Measurements from ENCODE around the gene LAX1. TPM values are rescaled to one million over a fixed set of nuclear protein-coding genes. Genes with fewer than 3 reads are reported as not detected.

The LAX1 gene
- total and polyA plus RNA-seq, 2 experiments from 2014 or later: not detected

DNA sequence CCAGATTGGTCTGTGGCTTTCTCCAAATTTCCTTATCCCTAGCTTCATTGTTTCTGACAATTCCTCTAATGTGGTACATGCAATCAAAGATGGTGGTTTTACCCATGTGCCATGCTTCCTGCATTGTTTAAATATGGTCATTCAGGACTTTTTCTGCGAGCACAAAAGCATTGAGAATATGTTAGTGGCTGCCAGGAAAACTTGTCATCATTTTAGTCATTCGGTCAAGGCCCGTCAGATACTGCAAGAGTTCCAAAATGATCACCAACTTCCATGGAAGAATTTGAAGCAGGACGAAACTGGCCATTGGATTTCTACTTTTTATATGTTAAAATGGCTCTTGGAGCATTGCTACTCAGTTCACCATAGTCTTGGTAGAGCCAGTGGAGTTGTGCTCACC, 34.2 kb downstream of the LAX1 start:
- no peak for DNase-seq (ENCODE audit: low spot score)
- no peaks in the 10 kb centered on the region for H3K27me3 ChIP-seq
- H4K20me1 ChIP-seq (ENCODE audit: insufficient read depth, poor library complexity, severe bottlenecking): peaks cover 75% of the 10 kb centered on the region
- no peak overlapping the region for H3K4me3 ChIP-seq
- peaks cover 17% of the 10 kb centered on the region for H3K4me1 ChIP-seq (ENCODE audit: insufficient read depth)
- peaks cover 3% of the 10 kb centered on the region for H3K36me3 ChIP-seq (replicated peaks; ENCODE audit: insufficient read depth, low read depth)
- no peak overlapping the region for H3K27ac ChIP-seq
- H3K4me2 ChIP-seq: no peak overlapping the region
- H2AFZ ChIP-seq: no peak overlapping the region
- no peaks in the 10 kb centered on the region for H3K9me3 ChIP-seq (ENCODE audit: low read depth)
- peaks cover 83% of the 10 kb centered on the region for H3K79me2 ChIP-seq
- WGBS (ENCODE audit: low lambda C conversion rate, missing lambda C conversion rate): over 99% methylated on average over 4 of the region's 4 CpGs
- no peaks in the 10 kb centered on the region for H3K9me2 ChIP-seq (replicated peaks; ENCODE audit: insufficient read depth)
- TF ChIP-seq CTCF (IDR thresholded peaks at IDR 0.05; ENCODE audit: poor library complexity) (no peak), EZH2phosphoT487 (IDR thresholded peaks at IDR 0.05; ENCODE audit: low read depth, severe bottlenecking, unreplicated experiment) (no peak), EZH2 (IDR thresholded peaks at IDR 0.05; ENCODE audit: borderline replicate concordance) (no peak)

DNA sequence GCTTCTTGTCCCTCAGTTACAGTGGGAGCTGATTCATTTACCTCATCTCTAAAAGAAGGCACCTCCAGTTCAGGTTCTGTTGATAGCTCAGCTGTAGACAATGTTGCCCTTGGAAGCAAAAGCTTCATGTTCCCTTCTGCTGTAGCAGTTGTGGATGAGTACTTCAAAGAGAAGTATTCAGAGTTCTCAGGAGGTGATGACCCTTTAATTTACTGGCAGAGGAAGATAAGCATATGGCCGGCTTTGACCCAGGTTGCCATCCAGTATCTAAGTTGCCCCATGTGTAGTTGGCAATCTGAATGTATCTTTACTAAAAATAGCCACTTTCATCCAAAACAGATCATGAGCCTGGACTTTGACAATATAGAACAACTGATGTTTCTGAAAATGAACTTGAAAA, 35.0 kb downstream of the LAX1 start:
- 52% methylated on average over 1 of the region's 1 CpG for WGBS (ENCODE audit: low lambda C conversion rate, missing lambda C conversion rate)
- no peaks in the 10 kb centered on the region for H3K9me2 ChIP-seq (replicated peaks; ENCODE audit: insufficient read depth)
- peaks cover 15% of the 10 kb centered on the region for H3K4me1 ChIP-seq (ENCODE audit: insufficient read depth)
- TF ChIP-seq EZH2 (IDR thresholded peaks at IDR 0.05; ENCODE audit: borderline replicate concordance): no peak
- TF ChIP-seq EZH2phosphoT487 (IDR thresholded peaks at IDR 0.05; ENCODE audit: low read depth, severe bottlenecking, unreplicated experiment): no peak
- no peak for TF ChIP-seq CTCF (IDR thresholded peaks at IDR 0.05; ENCODE audit: poor library complexity)
- no peak overlapping the region for H3K27ac ChIP-seq
- peak overlapping the region; percentile 23 for H3K4me2 ChIP-seq
- H3K27me3 ChIP-seq: no peaks in the 10 kb centered on the region
- H4K20me1 ChIP-seq (ENCODE audit: insufficient read depth, poor library complexity, severe bottlenecking): peaks cover 83% of the 10 kb centered on the region
- H3K36me3 ChIP-seq (replicated peaks; ENCODE audit: insufficient read depth, low read depth): peaks cover 3% of the 10 kb centered on the region
- DNase-seq (ENCODE audit: low spot score): no peak
- H2AFZ ChIP-seq: no peak overlapping the region
- H3K4me3 ChIP-seq: no peak overlapping the region
- no peaks in the 10 kb centered on the region for H3K9me3 ChIP-seq (ENCODE audit: low read depth)
- peaks cover 91% of the 10 kb centered on the region for H3K79me2 ChIP-seq

DNA sequence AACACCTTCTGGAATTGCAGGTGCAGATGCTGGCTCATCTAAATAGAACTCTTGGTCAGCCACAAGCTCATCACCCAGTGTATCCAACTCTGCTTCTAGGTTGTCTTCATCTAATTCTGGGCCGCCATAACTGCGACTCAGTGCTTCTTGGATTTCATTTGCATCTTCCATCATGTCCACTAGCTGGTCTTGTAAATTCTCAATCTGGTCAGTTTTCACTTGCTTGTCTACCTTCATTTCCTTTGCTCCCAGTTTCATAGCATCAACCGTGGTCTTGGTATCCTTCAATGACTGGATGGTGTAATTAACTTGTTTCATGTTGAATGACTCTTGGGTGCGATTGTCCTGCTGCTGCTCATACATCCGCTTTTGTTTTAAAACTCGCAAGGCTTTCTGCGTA, 40.7 kb downstream of the LAX1 start:
- H3K9me3 ChIP-seq (ENCODE audit: low read depth): no peaks in the 10 kb centered on the region
- H3K27me3 ChIP-seq: no peaks in the 10 kb centered on the region
- no peak overlapping the region for H3K27ac ChIP-seq
- H3K79me2 ChIP-seq: peaks cover 100% of the 10 kb centered on the region
- no peaks in the 10 kb centered on the region for H3K9me2 ChIP-seq (replicated peaks; ENCODE audit: insufficient read depth)
- peaks cover 90% of the 10 kb centered on the region for H4K20me1 ChIP-seq (ENCODE audit: insufficient read depth, poor library complexity, severe bottlenecking)
- no peak for DNase-seq (ENCODE audit: low spot score)
- no peak overlapping the region for H3K4me3 ChIP-seq
- no peak overlapping the region for H3K4me2 ChIP-seq
- no peak for TF ChIP-seq EZH2 (IDR thresholded peaks at IDR 0.05; ENCODE audit: borderline replicate concordance)
- no peak for TF ChIP-seq CTCF (IDR thresholded peaks at IDR 0.05; ENCODE audit: poor library complexity)
- no peak for TF ChIP-seq EZH2phosphoT487 (IDR thresholded peaks at IDR 0.05; ENCODE audit: low read depth, severe bottlenecking, unreplicated experiment)
- H2AFZ ChIP-seq: no peak overlapping the region
- WGBS (ENCODE audit: low lambda C conversion rate, missing lambda C conversion rate): 96% methylated on average over 7 of the region's 7 CpGs
- no peaks in the 10 kb centered on the region for H3K4me1 ChIP-seq (ENCODE audit: insufficient read depth)
- no peaks in the 10 kb centered on the region for H3K36me3 ChIP-seq (replicated peaks; ENCODE audit: insufficient read depth, low read depth)

GRCh38 chr1:203807196-203807595, 42.2 kb downstream of the LAX1 start:
- H3K4me1 ChIP-seq (ENCODE audit: insufficient read depth): no peaks in the 10 kb centered on the region
- H4K20me1 ChIP-seq (ENCODE audit: insufficient read depth, poor library complexity, severe bottlenecking): peaks cover 88% of the 10 kb centered on the region
- no peak overlapping the region for H3K27ac ChIP-seq
- no peaks in the 10 kb centered on the region for H3K9me2 ChIP-seq (replicated peaks; ENCODE audit: insufficient read depth)
- H3K9me3 ChIP-seq (ENCODE audit: low read depth): no peaks in the 10 kb centered on the region
- DNase-seq (ENCODE audit: low spot score): peak; percentile 15
- no peaks in the 10 kb centered on the region for H3K27me3 ChIP-seq
- H3K36me3 ChIP-seq (replicated peaks; ENCODE audit: insufficient read depth, low read depth): no peaks in the 10 kb centered on the region
- H2AFZ ChIP-seq: no peak overlapping the region
- H3K79me2 ChIP-seq: peaks cover 100% of the 10 kb centered on the region
- 85% methylated on average over 2 of the region's 2 CpGs for WGBS (ENCODE audit: low lambda C conversion rate, missing lambda C conversion rate)
- H3K4me2 ChIP-seq: no peak overlapping the region
- no peak overlapping the region for H3K4me3 ChIP-seq
- TF ChIP-seq EZH2 (IDR thresholded peaks at IDR 0.05; ENCODE audit: borderline replicate concordance) (no peak), CTCF (IDR thresholded peaks at IDR 0.05; ENCODE audit: poor library complexity) (no peak), EZH2phosphoT487 (IDR thresholded peaks at IDR 0.05; ENCODE audit: low read depth, severe bottlenecking, unreplicated experiment) (no peak)

Measured in hepatocyte (in vitro differentiated cells).